ENCODE results near the gene CRELD1.

CRELD1 gene

DNA sequence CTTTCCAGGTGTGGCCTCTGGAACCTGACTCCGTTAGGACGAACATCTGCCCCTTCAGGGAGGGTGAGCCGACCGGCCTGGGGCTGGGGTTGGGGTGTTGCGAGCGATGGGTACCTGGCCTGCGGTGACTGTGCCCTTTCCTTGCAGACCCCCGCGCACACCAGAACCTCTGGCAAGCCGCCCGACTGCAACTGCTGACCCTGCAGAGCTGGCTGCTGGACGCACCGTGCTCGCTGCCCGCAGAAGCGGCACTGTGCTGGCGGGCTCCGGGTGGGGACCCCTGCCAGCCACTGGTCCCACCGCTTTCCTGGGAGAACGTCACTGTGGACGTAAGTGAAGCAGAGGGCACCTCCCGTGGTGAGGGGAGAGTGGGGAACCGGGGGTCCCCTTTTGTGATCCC lies 5.5 kb upstream of the CRELD1 start:
- H3K4me3 ChIP-seq (ENCODE audit: low read length): no peak overlapping the region
- TF ChIP-seq, protein P1, sequence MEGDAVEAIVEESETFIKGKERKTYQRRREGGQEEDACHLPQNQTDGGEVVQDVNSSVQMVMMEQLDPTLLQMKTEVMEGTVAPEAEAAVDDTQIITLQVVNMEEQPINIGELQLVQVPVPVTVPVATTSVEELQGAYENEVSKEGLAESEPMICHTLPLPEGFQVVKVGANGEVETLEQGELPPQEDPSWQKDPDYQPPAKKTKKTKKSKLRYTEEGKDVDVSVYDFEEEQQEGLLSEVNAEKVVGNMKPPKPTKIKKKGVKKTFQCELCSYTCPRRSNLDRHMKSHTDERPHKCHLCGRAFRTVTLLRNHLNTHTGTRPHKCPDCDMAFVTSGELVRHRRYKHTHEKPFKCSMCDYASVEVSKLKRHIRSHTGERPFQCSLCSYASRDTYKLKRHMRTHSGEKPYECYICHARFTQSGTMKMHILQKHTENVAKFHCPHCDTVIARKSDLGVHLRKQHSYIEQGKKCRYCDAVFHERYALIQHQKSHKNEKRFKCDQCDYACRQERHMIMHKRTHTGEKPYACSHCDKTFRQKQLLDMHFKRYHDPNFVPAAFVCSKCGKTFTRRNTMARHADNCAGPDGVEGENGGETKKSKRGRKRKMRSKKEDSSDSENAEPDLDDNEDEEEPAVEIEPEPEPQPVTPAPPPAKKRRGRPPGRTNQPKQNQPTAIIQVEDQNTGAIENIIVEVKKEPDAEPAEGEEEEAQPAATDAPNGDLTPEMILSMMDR (conservative IDR thresholded peaks at IDR 0.05; ENCODE audit: low read length): no peak
- no peak for DNase-seq (ENCODE audit: low read depth)

DNA sequence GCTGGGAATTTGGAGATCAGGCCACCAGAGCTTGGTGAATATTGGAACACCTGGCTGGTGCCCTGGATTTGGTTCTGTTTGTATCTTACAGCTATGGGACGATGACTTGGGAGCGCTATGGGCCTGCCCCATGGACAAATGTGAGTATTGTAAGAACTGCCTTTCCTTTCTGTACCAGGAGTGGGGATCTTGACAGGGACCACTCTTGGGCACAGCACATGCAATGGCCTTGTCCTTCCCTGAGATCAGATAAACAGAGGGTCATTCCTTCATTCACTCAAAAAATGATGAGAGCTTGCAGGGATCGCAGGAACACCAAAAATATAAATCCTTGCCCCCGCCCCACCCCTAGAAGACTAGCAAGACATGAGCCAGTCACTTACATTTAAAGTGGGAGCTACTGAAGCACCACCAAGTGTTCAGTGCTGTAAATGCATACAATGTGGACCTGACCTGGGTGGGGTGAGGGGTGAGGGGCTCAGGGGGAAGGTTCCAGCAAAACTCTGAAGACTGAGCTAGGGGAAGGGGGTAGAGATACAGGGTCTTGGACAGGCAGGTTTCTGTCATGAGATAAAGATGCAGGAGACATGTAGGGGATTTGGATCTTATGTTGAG lies 2.7 kb upstream of the CRELD1 start:
- no peak overlapping the region for H3K4me3 ChIP-seq (ENCODE audit: low read length)
- no peak for DNase-seq (ENCODE audit: low read depth)
- TF ChIP-seq, protein P1 (conservative IDR thresholded peaks at IDR 0.05; ENCODE audit: low read length): no peak

DNA sequence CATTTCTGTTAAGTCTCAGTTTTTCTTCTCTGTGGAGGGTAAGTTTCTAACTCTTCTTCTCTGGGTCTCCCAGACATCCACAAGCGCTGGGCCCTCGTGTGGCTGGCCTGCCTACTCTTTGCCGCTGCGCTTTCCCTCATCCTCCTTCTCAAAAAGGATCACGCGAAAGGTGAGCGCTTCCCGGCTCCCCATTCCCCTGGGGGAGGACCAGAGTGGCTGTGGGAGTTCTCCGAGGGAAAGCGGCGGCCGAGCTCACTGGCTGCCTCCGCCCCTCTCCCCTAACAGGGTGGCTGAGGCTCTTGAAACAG lies 1.1 kb upstream of the CRELD1 start:
- no peak overlapping the region for H3K4me3 ChIP-seq (ENCODE audit: low read length)
- DNase-seq (ENCODE audit: low read depth): no peak
- TF ChIP-seq, protein P1 (conservative IDR thresholded peaks at IDR 0.05; ENCODE audit: low read length): no peak

DNA sequence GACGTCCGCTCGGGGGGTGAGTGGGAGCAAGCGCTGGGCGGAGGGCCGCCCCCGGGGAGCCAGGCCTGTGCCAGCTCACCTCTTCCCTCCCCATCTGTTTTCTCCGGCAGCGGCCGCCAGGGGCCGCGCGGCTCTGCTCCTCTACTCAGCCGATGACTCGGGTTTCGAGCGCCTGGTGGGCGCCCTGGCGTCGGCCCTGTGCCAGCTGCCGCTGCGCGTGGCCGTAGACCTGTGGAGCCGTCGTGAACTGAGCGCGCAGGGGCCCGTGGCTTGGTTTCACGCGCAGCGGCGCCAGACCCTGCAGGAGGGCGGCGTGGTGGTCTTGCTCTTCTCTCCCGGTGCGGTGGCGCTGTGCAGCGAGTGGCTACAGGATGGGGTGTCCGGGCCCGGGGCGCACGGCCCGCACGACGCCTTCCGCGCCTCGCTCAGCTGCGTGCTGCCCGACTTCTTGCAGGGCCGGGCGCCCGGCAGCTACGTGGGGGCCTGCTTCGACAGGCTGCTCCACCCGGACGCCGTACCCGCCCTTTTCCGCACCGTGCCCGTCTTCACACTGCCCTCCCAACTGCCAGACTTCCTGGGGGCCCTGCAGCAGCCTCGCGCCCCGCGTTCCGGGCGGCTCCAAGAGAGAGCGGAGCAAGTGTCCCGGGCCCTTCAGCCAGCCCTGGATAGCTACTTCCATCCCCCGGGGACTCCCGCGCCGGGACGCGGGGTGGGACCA lies 632 bp upstream of the CRELD1 start:
- peak; percentile 51 for DNase-seq (ENCODE audit: low read depth)
- H3K4me3 ChIP-seq (ENCODE audit: low read length): peak overlapping the region; percentile 82
- TF ChIP-seq, protein P1 (conservative IDR thresholded peaks at IDR 0.05; ENCODE audit: low read length): peak; percentile 69

DNA sequence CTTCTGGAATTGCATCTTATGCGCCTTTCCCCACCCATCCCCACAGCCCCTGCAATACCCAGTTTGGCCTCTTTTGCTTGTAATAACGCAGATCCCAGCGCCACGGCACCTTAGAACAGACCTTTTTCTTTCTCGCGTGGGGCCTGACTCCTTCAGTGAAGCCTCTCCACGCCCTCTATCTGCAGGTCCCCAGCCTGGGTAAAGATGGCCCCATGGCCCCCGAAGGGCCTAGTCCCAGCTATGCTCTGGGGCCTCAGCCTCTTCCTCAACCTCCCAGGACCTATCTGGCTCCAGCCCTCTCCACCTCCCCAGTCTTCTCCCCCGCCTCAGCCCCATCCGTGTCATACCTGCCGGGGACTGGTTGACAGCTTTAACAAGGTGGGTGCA lies 594 bp downstream of the CRELD1 start:
- TF ChIP-seq, protein P1 (conservative IDR thresholded peaks at IDR 0.05; ENCODE audit: low read length): peak; percentile 27
- peak overlapping the region; percentile 82 for H3K4me3 ChIP-seq (ENCODE audit: low read length)
- no peak for DNase-seq (ENCODE audit: low read depth)

DNA sequence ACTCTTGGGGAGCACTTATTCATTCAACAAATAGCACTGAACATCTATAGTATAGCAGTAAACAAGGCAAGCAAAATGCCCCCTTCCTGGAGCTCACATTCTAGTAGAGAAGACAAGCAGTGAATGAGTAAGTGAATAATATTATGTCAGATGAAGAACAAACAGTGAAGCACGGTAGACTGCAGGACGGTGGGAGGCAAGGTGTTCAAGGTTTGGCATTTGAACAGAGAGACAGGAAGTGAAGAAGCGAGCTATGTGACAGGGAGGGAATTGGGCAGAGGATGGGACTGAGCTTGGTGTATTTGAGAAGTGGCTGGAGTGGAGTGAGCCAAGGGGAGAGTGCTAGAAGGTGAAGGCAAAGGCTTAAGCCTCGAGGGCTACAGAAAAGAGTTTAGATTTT lies 1.4 kb downstream of the CRELD1 start:
- no peak overlapping the region; the same call in 1 of the 2 replicates for H3K4me3 ChIP-seq (ENCODE audit: low read length)
- TF ChIP-seq, protein P1 (conservative IDR thresholded peaks at IDR 0.05; ENCODE audit: low read length): no peak
- DNase-seq (ENCODE audit: low read depth): no peak

DNA sequence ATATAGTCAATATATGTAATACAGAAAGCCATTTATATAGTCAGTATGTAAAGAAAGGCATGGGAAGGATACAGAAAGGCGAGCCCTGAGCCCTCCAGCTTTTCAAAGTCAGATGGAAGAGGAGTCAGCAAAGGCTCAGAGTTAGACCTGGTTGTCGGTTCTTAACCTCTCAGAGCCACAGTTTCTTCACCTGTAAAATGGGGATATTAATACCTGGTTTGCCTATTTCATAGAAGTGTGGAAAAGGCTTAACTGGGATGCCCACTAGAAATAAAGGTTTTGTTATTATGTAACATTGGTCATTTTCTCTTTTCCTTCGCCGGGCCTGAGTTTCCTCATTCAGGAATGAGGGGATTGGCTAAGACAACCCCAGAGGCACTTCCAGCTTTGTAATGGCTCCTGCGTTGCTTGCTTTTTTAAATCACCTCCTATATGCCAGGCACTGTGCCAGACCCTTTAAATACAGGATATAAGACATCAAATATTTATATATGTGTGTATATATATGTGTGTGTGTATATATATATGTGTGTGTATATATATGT lies 2.4 kb downstream of the CRELD1 start:
- DNase-seq (ENCODE audit: low read depth): no peak
- H3K4me3 ChIP-seq (ENCODE audit: low read length): no peak overlapping the region
- TF ChIP-seq, protein P1 (conservative IDR thresholded peaks at IDR 0.05; ENCODE audit: low read length): no peak
